Stimulated activated effector memory CD8-positive, alpha-beta T cell treated with anti-CD3 and anti-CD28 coated beads, Interleukin-12 subunit alpha, Interleukin-12 subunit beta, amount 100 ng/mL, for 72 hours (primary cell): ENCODE results near the gene MOV10L1.
"Not testable (repeated sequence)": the region's sequence is repeated elsewhere in the genome, so short reads cannot be mapped to it uniquely, and the experiment has no call there.

Source experiments
- ATAC-seq: fragments of 150-1000 bp; cut with Tn5 transposase; 2 replicates; pipeline ENCODE4 v1.10.0; 2021
- DNase-seq, 2 donors: peaks; one replicate each; pipeline ENCODE4 v3.0.0; 2021 to 2022; ENCODE audit warnings: low spot score in 2 of 2
- H3K27ac Mint-ChIP-seq: one replicate; pipeline ENCODE4 v1.8.0; 2022; ENCODE audit warnings: mild to moderate bottlenecking, mixed read lengths
- H3K36me3 Mint-ChIP-seq: one replicate; pipeline ENCODE4 v1.8.0; 2022; ENCODE audit warnings: mild to moderate bottlenecking, mixed read lengths
- H3K4me1 Mint-ChIP-seq: one replicate; pipeline ENCODE4 v1.8.0; 2022; ENCODE audit warnings: mixed read lengths
- H3K4me3 Mint-ChIP-seq: one replicate; pipeline ENCODE4 v1.8.0; 2022; ENCODE audit warnings: mild to moderate bottlenecking, mixed read lengths
- H3K9me3 Mint-ChIP-seq: one replicate; pipeline ENCODE4 v1.8.0; 2022; ENCODE audit warnings: mixed read lengths

Gene MOV10L1

GRCh38 chr22:50082961-50083461 lies 6.8 kb upstream of the MOV10L1 start:
- no peak overlapping the region for H3K4me3 Mint-ChIP-seq
- H3K4me1 Mint-ChIP-seq: peaks cover 9% of the 10 kb centered on the region
- peak overlapping the region; percentile 14 for H3K27ac Mint-ChIP-seq
- DNase-seq: no peak
- no peaks in the 10 kb centered on the region for H3K36me3 Mint-ChIP-seq
- no peak for ATAC-seq
- peaks cover 6% of the 10 kb centered on the region for H3K9me3 Mint-ChIP-seq

DNA sequence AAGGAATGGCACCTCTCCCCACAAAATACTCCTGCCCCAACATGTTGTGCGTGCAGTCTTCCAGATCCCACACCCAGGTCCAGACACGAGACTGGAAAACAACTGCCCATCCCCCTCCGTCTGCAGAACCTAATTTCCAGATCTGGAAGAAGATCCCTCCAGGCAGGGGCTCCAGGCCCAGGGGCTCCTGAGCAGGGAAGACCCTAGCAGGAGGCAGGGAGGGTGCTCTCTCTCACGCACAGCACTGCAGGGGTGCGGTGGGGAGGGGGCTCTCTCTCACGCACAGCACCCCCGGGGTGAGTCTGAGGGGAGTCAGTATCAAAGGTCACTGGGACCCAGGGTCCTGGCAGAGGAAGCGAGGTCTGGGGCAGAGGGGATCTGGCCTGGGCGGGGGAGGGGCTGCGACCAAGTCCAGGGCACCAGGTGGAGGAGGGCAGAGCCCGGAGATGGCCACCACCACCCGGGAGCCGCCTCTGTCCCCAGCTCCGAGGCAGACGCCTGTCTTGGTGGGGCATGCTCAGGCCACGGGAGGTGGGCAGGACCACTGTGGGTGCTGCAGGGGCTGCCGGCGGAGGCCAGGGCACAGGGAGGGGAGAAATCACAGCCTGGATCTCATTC lies 6.2 kb upstream of the MOV10L1 start:
- ATAC-seq: no peak
- peak overlapping the region; percentile 14 for H3K27ac Mint-ChIP-seq
- H3K4me3 Mint-ChIP-seq: no peak overlapping the region
- H3K4me1 Mint-ChIP-seq: peaks cover 9% of the 10 kb centered on the region
- DNase-seq: no peak
- no peaks in the 10 kb centered on the region for H3K36me3 Mint-ChIP-seq
- H3K9me3 Mint-ChIP-seq: peaks cover 6% of the 10 kb centered on the region

DNA sequence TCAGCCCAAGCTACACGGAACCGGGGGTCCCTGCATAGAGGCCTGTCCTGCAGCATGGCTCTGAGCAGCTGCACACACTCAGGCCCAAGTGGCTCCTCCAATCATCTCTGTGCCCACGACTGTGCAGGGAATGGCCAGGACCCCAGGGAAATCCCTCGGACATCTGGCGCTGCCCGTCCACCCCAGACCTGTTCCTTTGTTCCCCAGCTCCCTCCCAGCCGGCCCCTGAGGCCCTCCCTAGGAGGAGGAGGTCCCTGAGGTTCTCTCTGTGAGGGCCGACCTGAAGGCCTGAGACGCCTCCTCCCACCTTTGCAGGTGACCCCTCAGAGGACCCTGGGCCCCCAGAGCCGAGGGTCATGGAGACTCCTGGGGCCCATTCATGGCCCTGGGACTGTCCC lies 5.7 kb upstream of the MOV10L1 start:
- H3K9me3 Mint-ChIP-seq: peaks cover 6% of the 10 kb centered on the region
- no peak overlapping the region for H3K27ac Mint-ChIP-seq
- no peak overlapping the region for H3K4me3 Mint-ChIP-seq
- DNase-seq: no peak
- H3K4me1 Mint-ChIP-seq: peaks cover 9% of the 10 kb centered on the region
- no peak for ATAC-seq
- H3K36me3 Mint-ChIP-seq: no peaks in the 10 kb centered on the region

GRCh38 chr22:50084614-50085021 lies 5.2 kb upstream of the MOV10L1 start:
- Mint-ChIP-seq H3K4me3 (no peak overlapping the region), H3K36me3 (no peaks in the 10 kb centered on the region), H3K4me1 (peaks cover 9% of the 10 kb centered on the region), H3K9me3 (peaks cover 6% of the 10 kb centered on the region), H3K27ac (no peak overlapping the region)
- ATAC-seq: no peak
- DNase-seq: no peak

DNA sequence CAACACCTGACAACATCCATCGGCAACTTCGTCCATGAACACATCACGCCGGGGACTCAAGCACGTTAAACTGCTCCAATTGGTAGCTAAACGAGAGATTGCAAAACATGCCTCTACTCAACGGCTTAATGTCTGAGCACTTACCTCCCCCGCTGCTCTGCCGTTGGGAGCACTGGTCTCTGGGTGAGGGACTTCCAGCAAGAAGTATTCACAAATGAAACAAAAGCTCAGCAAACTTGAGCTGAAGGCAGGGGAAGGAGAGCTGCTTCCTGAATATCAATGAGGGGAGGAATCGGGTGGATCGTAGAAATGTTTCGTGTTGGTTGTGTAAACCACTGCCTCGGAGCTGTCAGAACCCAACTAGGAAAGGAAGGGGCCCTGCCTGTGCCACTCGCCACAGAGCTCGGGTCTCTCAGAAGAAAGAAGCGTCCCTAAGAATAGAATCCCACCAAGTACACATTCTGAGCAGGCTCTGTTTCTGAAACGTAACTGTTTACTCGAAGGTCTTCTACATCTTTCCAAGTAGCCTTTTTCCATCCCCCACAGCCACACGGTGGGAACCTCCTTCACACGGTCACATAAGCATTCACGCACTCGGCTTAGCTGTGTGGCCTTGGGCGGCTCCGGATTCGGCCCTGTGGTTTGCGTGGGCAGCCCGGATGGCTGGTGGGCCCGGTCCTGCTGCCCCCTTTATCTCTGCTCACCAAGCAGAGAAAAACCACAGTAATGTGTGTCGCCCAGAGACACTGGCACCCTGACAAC lies 4.4 kb upstream of the MOV10L1 start, which contains the start of gene MLC1:
Gene MLC1, minus strand, starts transcription at position 216 of the 762 bp plus-strand sequence. CDS start 524 bp downstream, outside the sequence.
- DNase-seq: peak in 1 of 2 donors; percentile 53
- Mint-ChIP-seq H3K27ac (no peak within 1 kb of the TSS), H3K36me3 (no peaks in the 10 kb centered on the region), H3K4me1 (peaks cover 9% of the 10 kb centered on the region), H3K9me3 (peaks cover 6% of the 10 kb centered on the region), H3K4me3 (no peak within 1 kb of the TSS)
- ATAC-seq: peak; percentile 64

DNA sequence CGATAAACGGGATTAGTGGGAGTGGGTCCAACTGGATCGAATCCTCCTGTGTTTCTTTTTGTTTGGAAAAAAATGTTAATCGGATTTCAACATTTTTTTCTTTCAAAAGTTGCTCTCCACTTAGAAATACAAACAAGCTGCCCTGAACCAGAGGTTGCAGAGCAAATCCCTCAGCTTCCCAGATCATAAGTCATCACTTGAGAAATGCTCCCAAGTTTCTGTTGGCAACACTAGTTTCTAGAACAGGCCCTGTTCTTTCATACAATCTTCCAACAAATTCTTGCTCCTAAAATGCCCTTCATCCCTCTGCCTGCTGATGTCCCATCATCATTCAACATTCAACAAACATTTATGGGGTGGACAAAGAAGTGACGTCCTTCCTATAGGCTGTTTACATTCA lies 3.3 kb upstream of the MOV10L1 start:
- H3K4me3 Mint-ChIP-seq: no peak overlapping the region
- ATAC-seq: no peak

GRCh38 chr22:50086975-50087374 lies 2.8 kb upstream of the MOV10L1 start:
- not testable (repeated sequence) for H3K4me1 Mint-ChIP-seq, H3K36me3 Mint-ChIP-seq

More for the DNA sequence above, 3.3 kb upstream of the MOV10L1 start:
- Mint-ChIP-seq H3K36me3 (no peaks in the 10 kb centered on the region), H3K27ac (no peak overlapping the region), H3K9me3 (peaks cover 6% of the 10 kb centered on the region), H3K4me1 (peaks cover 9% of the 10 kb centered on the region)
- no peak for DNase-seq

DNA sequence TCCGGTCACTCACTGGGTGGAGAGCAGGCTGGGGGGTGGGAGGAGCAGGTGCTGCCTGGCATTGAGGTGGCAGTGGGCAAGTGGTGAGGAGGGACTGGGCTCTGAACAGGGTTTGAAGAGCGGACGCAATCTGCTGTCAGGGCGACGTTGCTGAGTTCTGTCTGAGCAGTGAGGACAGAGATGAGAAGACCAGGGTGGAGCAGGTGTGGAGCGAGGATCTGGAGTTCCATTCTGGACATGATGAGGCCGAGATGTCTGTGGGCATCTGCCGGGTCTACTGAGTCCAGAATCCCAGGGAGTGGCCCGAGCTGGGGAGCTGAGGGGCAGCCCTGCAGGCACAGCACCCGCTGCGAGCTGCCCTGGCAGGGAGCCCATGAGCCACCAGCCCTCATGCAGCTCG lies 2.2 kb upstream of the MOV10L1 start:
- no peak overlapping the region for H3K27ac Mint-ChIP-seq
- peaks cover 6% of the 10 kb centered on the region for H3K9me3 Mint-ChIP-seq
- ATAC-seq: no peak
- H3K4me1 Mint-ChIP-seq: peaks cover 9% of the 10 kb centered on the region
- no peak overlapping the region for H3K4me3 Mint-ChIP-seq
- no peaks in the 10 kb centered on the region for H3K36me3 Mint-ChIP-seq
- no peak for DNase-seq

More at GRCh38 chr22:50086975-50087374, 2.8 kb upstream of the MOV10L1 start:
- not testable (repeated sequence) for H3K9me3 Mint-ChIP-seq, H3K4me3 Mint-ChIP-seq, H3K27ac Mint-ChIP-seq, DNase-seq, ATAC-seq

- H3K36me3 Mint-ChIP-seq: no peaks in the 10 kb centered on the region
- ATAC-seq (no peak), DNase-seq (no peak)
- H3K4me3 Mint-ChIP-seq: no peak overlapping the region
- H3K4me1 Mint-ChIP-seq: peaks cover 9% of the 10 kb centered on the region
- H3K27ac Mint-ChIP-seq: no peak overlapping the region
- H3K9me3 Mint-ChIP-seq: peaks cover 6% of the 10 kb centered on the region
Observed at GRCh38 chr22:50088096-50088495, 1.7 kb upstream of the MOV10L1 start.

DNA sequence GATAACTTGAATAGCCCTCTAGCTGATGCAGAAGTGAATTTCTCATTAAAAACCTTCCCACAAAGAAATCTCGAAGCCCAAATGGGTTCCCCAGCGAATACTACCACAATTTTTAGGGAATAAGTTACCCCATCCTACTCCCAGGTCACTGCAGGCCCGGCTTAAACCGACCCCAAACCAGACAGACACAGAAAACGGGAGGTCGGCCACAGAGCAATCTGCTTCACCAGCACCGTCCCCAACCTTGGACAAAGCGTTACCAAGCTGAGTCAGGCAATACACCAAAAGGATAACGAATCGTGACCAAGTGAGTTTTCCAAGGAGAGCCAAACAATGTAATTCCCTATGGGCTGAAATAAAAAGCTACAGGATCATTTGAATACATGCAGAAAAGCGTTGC lies 575 bp upstream of the MOV10L1 start:
- Mint-ChIP-seq H3K4me1 (peaks cover 9% of the 10 kb centered on the region), H3K36me3 (no peaks in the 10 kb centered on the region), H3K27ac (no peak overlapping the region), H3K4me3 (no peak overlapping the region), H3K9me3 (peaks cover 6% of the 10 kb centered on the region)
- DNase-seq (no peak), ATAC-seq (no peak)

GRCh38 chr22:50090412-50090714 lies 557 bp downstream of the MOV10L1 start:
- no peak overlapping the region for H3K4me3 Mint-ChIP-seq

DNA sequence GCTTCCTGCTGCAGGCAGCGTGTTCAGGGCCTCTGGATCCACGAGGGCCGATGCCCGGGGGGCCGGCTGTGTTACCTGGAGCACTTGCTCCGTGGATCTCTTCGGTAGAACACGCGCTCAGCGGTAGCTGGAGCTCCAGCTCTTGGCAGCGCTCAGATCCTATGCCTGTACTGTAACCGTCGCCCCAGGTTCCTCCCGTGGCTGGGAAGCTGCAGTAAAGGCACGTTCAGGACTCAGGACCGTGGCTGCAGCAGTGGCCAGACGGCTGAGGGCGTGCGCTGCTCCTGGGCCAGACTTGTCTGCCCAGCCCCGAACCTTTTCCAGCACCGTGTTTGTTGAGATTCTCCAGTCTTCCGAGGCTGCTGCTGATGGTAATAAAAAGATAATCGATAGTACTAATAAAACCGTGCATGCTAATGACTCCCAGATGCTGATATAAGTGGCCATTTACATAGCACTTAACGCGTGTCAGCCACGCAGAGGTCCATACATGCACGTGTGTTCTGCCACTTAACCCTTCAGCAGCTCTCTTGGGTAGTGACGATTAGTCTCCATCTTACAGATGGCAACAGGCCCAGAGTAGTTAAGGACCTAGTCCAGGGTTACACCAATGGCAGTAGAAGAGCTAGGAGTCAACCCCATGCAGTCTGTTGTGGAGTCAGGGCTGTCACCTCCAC lies 1.4 kb downstream of the MOV10L1 start:
- Mint-ChIP-seq H3K4me1 (peaks cover 9% of the 10 kb centered on the region), H3K9me3 (peaks cover 6% of the 10 kb centered on the region), H3K4me3 (no peak overlapping the region), H3K36me3 (no peaks in the 10 kb centered on the region), H3K27ac (no peak overlapping the region)
- ATAC-seq (no peak), DNase-seq (no peak)

More at GRCh38 chr22:50090412-50090714, 557 bp downstream of the MOV10L1 start:
- peaks cover 9% of the 10 kb centered on the region for H3K4me1 Mint-ChIP-seq
- H3K27ac Mint-ChIP-seq: no peak overlapping the region
- H3K36me3 Mint-ChIP-seq: no peaks in the 10 kb centered on the region
- DNase-seq (no peak), ATAC-seq (no peak)
- H3K9me3 Mint-ChIP-seq: peaks cover 6% of the 10 kb centered on the region

GRCh38 chr22:50092342-50092741 lies 2.5 kb downstream of the MOV10L1 start:
- Mint-ChIP-seq H3K9me3 (peaks cover 2% of the 10 kb centered on the region), H3K4me1 (peaks cover 2% of the 10 kb centered on the region), H3K4me3 (no peak overlapping the region), H3K36me3 (no peaks in the 10 kb centered on the region), H3K27ac (no peak overlapping the region)
- ATAC-seq: no peak
- DNase-seq: no peak

GRCh38 chr22:50098052-50098451 lies 8.2 kb downstream of the MOV10L1 start:
- Mint-ChIP-seq H3K4me3 (no peak overlapping the region), H3K27ac (no peak overlapping the region), H3K36me3 (no peaks in the 10 kb centered on the region), H3K4me1 (no peaks in the 10 kb centered on the region), H3K9me3 (no peaks in the 10 kb centered on the region)
- no peak for ATAC-seq
- no peak for DNase-seq

- ATAC-seq (no peak), DNase-seq (no peak)
- Mint-ChIP-seq H3K27ac (no peak overlapping the region), H3K4me3 (no peak overlapping the region), H3K4me1 (no peaks in the 10 kb centered on the region), H3K36me3 (no peaks in the 10 kb centered on the region), H3K9me3 (no peaks in the 10 kb centered on the region)
Observed at GRCh38 chr22:50101870-50102565, 12.2 kb downstream of the MOV10L1 start.
